WTC11 (cell line): Measurements from ENCODE around the gene DDAH2. TPM values are rescaled to one million over a fixed set of nuclear protein-coding genes. Genes with fewer than 3 reads are reported as not detected.

Experiments used
- ATAC-seq: fragments of 200-7000 bp; cut with Tn5 transposase; 2 replicates; pipeline ENCODE4 v1.10.0; 2021; ENCODE audit warnings: mild to moderate bottlenecking, moderate library complexity
- CTCF ChIA-PET: fragments of 300-600 bp; sonication (Branson Sonifier 250); formaldehyde crosslinking; loops from one replicate; lab custom pipeline; 2021; ENCODE audit warnings: antibody characterized with exemption; lab: Charles Lee
- POLR2A ChIA-PET: fragments of 350-600 bp; sonication (Branson Sonifier 250); formaldehyde crosslinking; loops from one replicate; lab custom pipeline; 2021; ENCODE audit warnings: antibody characterized with exemption; lab: Charles Lee
- DNase-seq: peaks from one replicate; pipeline ENCODE4 v3.0.0; 2021; ENCODE audit warnings: low spot score
- H3K27ac Mint-ChIP-seq: 2 replicates; pipeline ENCODE4 v1.8.0; 2021; ENCODE audit warnings: mixed read lengths
- H3K27me3 Mint-ChIP-seq: 2 replicates; pipeline ENCODE4 v1.8.0; 2021; ENCODE audit warnings: low read depth, mild to moderate bottlenecking, moderate library complexity, mixed read lengths
- H3K36me3 Mint-ChIP-seq: 2 replicates; pipeline ENCODE4 v1.8.0; 2021; ENCODE audit warnings: mixed read lengths
- H3K4me1 Mint-ChIP-seq: 2 replicates; pipeline ENCODE4 v1.8.0; 2022; ENCODE audit warnings: mixed read lengths
- H3K4me3 Mint-ChIP-seq: 2 replicates; pipeline ENCODE4 v1.8.0; 2021; ENCODE audit warnings: mild to moderate bottlenecking, moderate library complexity, mixed read lengths
- H3K9me3 Mint-ChIP-seq: 2 replicates; pipeline ENCODE4 v1.8.0; 2021; ENCODE audit warnings: mixed read lengths
- ETV6 ChIP-seq: sonication (generic); formaldehyde crosslinking; IDR thresholded peaks from 2 replicates; pipeline ENCODE4 v1.8.1; 2022; ENCODE audit warnings: mild to moderate bottlenecking, missing genetic modification reagents
- IRF2 ChIP-seq: sonication (generic); formaldehyde crosslinking; IDR thresholded peaks from 2 replicates; pipeline ENCODE4 v1.8.0; 2022; ENCODE audit warnings: low read depth, missing genetic modification reagents, borderline replicate concordance
- NFYB ChIP-seq: sonication (generic); formaldehyde crosslinking; conservative IDR thresholded peaks from 2 replicates; pipeline ENCODE4 v1.8.0; 2022; ENCODE audit warnings: low read depth, missing genetic modification reagents
- NR1H2 ChIP-seq: sonication (generic); formaldehyde crosslinking; IDR thresholded peaks from 2 replicates; pipeline ENCODE4 v1.9.0; 2021; ENCODE audit warnings: mild to moderate bottlenecking, moderate library complexity, missing genetic modification reagents
- TCF7 ChIP-seq: sonication (generic); formaldehyde crosslinking; IDR thresholded peaks from 2 replicates; pipeline ENCODE4 v1.8.0; 2022; ENCODE audit warnings: mild to moderate bottlenecking, low read depth, missing genetic modification reagents, moderate library complexity
- TEAD4 ChIP-seq: sonication (generic); formaldehyde crosslinking; IDR thresholded peaks from 2 replicates; pipeline ENCODE4 v1.8.0; 2022; ENCODE audit warnings: mild to moderate bottlenecking, missing genetic modification reagents
- ZBTB21 ChIP-seq: sonication (generic); formaldehyde crosslinking; IDR thresholded peaks from 2 replicates; pipeline ENCODE4 v1.8.1; 2023; ENCODE audit warnings: mild to moderate bottlenecking, missing genetic modification reagents, borderline replicate concordance
- ZNF423 ChIP-seq: fragments of 250-450 bp; sonication (Bioruptor Pico); IDR thresholded peaks from 2 replicates; pipeline ENCODE4 v2.1.2; 2022; ENCODE audit warnings: mild to moderate bottlenecking, moderate library complexity
- total RNA-seq: library from RNA; stranded (reverse); gene quantifications from 3 replicates; pipeline ENCODE4 v1.2.3, GENCODE V29; 2021
- TF ChIP-seq, protein P1 (sequence below): sonication (generic); formaldehyde crosslinking; IDR thresholded peaks from 2 replicates; pipeline ENCODE4 v1.8.0; 2023; ENCODE audit warnings: missing genetic modification reagents, mild to moderate bottlenecking, borderline replicate concordance
- TF ChIP-seq, protein P2 (sequence below): sonication (generic); formaldehyde crosslinking; IDR thresholded peaks from 2 replicates; pipeline ENCODE4 v1.8.1; 2023; ENCODE audit warnings: mild to moderate bottlenecking, missing genetic modification reagents, borderline replicate concordance
- TF ChIP-seq, protein P3 (sequence below): sonication (generic); formaldehyde crosslinking; IDR thresholded peaks from 2 replicates; pipeline ENCODE4 v1.8.1; 2023; ENCODE audit warnings: mild to moderate bottlenecking, moderate library complexity, missing genetic modification reagents
- TF ChIP-seq, protein P4 (sequence below): sonication (generic); formaldehyde crosslinking; IDR thresholded peaks from 2 replicates; pipeline ENCODE4 v1.8.0; 2022; ENCODE audit warnings: mild to moderate bottlenecking, missing genetic modification reagents

The DDAH2 gene
- total RNA-seq, 1 experiment from 2014 or later, result 67.3 TPM

DNA sequence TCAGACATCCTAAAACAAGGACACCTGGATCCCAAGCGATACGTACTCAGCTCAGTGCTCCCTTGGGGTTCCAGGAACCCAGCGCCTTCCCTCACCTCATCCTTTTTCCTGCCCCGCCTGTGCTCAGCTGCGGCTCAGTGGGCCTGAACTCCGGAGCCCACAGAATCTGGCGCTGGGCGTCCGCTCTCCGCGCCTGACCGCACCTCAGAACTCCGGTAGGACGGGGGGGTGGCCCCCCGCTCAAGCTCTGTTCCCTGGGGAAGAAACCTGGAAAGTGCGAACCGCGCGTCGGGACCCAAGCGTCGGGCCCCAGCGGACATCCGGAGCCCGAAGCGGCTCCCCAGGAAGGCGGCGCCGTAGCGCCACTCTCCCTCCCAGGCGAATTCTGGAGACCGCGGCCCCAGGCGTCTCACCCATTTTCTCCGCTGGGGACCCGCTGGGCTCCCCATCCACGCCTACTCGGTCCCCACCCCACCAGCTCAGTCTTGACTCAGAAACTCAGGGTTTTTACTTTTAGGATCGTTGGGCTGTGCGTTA is 47.9 kb downstream of the DDAH2 start:
- CTCF ChIA-PET, result interaction anchor here (0.6 to 2.9 kb wide), 24 partner anchors 8 to 1157 kb away, joined by 3 to 26 read pairs (median 8); partner anchors contain the start of genes ABHD16A, ATP6V1G2, CLIC1 and DDAH2
- peak; percentile 54 for DNase-seq
- H3K36me3 Mint-ChIP-seq, result no peaks in the 10 kb centered on the region
- POLR2A ChIA-PET, result interaction anchor here (0.5 to 1.5 kb wide), 7 partner anchors 46 to 193 kb away, joined by 3 to 8 read pairs (median 4); partner anchors contain the start of genes HSPA1B and NEU1
- TF ChIP-seq, protein P1, sequence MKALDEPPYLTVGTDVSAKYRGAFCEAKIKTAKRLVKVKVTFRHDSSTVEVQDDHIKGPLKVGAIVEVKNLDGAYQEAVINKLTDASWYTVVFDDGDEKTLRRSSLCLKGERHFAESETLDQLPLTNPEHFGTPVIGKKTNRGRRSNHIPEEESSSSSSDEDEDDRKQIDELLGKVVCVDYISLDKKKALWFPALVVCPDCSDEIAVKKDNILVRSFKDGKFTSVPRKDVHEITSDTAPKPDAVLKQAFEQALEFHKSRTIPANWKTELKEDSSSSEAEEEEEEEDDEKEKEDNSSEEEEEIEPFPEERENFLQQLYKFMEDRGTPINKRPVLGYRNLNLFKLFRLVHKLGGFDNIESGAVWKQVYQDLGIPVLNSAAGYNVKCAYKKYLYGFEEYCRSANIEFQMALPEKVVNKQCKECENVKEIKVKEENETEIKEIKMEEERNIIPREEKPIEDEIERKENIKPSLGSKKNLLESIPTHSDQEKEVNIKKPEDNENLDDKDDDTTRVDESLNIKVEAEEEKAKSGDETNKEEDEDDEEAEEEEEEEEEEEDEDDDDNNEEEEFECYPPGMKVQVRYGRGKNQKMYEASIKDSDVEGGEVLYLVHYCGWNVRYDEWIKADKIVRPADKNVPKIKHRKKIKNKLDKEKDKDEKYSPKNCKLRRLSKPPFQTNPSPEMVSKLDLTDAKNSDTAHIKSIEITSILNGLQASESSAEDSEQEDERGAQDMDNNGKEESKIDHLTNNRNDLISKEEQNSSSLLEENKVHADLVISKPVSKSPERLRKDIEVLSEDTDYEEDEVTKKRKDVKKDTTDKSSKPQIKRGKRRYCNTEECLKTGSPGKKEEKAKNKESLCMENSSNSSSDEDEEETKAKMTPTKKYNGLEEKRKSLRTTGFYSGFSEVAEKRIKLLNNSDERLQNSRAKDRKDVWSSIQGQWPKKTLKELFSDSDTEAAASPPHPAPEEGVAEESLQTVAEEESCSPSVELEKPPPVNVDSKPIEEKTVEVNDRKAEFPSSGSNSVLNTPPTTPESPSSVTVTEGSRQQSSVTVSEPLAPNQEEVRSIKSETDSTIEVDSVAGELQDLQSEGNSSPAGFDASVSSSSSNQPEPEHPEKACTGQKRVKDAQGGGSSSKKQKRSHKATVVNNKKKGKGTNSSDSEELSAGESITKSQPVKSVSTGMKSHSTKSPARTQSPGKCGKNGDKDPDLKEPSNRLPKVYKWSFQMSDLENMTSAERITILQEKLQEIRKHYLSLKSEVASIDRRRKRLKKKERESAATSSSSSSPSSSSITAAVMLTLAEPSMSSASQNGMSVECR (CRISPR knock-in tag), result 0 out of 2 replicates have a peak, but pooled peaks have one; percentile 22
- TF ChIP-seq IRF2 (CRISPR knock-in tag), result no peak
- TF ChIP-seq TEAD4 (CRISPR knock-in tag), result no peak
- TF ChIP-seq NFYB (CRISPR knock-in tag), result no peak
- TF ChIP-seq, protein P2, sequence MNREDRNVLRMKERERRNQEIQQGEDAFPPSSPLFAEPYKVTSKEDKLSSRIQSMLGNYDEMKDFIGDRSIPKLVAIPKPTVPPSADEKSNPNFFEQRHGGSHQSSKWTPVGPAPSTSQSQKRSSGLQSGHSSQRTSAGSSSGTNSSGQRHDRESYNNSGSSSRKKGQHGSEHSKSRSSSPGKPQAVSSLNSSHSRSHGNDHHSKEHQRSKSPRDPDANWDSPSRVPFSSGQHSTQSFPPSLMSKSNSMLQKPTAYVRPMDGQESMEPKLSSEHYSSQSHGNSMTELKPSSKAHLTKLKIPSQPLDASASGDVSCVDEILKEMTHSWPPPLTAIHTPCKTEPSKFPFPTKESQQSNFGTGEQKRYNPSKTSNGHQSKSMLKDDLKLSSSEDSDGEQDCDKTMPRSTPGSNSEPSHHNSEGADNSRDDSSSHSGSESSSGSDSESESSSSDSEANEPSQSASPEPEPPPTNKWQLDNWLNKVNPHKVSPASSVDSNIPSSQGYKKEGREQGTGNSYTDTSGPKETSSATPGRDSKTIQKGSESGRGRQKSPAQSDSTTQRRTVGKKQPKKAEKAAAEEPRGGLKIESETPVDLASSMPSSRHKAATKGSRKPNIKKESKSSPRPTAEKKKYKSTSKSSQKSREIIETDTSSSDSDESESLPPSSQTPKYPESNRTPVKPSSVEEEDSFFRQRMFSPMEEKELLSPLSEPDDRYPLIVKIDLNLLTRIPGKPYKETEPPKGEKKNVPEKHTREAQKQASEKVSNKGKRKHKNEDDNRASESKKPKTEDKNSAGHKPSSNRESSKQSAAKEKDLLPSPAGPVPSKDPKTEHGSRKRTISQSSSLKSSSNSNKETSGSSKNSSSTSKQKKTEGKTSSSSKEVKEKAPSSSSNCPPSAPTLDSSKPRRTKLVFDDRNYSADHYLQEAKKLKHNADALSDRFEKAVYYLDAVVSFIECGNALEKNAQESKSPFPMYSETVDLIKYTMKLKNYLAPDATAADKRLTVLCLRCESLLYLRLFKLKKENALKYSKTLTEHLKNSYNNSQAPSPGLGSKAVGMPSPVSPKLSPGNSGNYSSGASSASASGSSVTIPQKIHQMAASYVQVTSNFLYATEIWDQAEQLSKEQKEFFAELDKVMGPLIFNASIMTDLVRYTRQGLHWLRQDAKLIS (CRISPR knock-in tag), result no peak
- 0 out of 2 replicates have a peak, but pooled peaks have one; percentile 39 for TF ChIP-seq ZNF423
- no peak for TF ChIP-seq NR1H2 (CRISPR knock-in tag)
- no peak for TF ChIP-seq ZBTB21
- TF ChIP-seq ETV6, result 0 out of 2 replicates have a peak, but pooled peaks have one; percentile 36
- TF ChIP-seq, protein P3, sequence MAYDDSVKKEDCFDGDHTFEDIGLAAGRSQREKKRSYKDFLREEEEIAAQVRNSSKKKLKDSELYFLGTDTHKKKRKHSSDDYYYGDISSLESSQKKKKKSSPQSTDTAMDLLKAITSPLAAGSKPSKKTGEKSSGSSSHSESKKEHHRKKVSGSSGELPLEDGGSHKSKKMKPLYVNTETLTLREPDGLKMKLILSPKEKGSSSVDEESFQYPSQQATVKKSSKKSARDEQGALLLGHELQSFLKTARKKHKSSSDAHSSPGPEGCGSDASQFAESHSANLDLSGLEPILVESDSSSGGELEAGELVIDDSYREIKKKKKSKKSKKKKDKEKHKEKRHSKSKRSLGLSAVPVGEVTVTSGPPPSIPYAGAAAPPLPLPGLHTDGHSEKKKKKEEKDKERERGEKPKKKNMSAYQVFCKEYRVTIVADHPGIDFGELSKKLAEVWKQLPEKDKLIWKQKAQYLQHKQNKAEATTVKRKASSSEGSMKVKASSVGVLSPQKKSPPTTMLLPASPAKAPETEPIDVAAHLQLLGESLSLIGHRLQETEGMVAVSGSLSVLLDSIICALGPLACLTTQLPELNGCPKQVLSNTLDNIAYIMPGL (CRISPR knock-in tag), result 0 out of 2 replicates have a peak, but pooled peaks have one; percentile 35
- no peak for TF ChIP-seq TCF7 (CRISPR knock-in tag)
- TF ChIP-seq, protein P4, sequence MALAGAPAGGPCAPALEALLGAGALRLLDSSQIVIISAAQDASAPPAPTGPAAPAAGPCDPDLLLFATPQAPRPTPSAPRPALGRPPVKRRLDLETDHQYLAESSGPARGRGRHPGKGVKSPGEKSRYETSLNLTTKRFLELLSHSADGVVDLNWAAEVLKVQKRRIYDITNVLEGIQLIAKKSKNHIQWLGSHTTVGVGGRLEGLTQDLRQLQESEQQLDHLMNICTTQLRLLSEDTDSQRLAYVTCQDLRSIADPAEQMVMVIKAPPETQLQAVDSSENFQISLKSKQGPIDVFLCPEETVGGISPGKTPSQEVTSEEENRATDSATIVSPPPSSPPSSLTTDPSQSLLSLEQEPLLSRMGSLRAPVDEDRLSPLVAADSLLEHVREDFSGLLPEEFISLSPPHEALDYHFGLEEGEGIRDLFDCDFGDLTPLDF, result no peak
- peaks cover 24% of the 10 kb centered on the region for H3K27me3 Mint-ChIP-seq
- ATAC-seq, result peak; percentile 22
- H3K4me1 Mint-ChIP-seq, result peaks cover 16% of the 10 kb centered on the region
- no peaks in the 10 kb centered on the region for H3K9me3 Mint-ChIP-seq
- no peak overlapping the region for H3K27ac Mint-ChIP-seq
- H3K4me3 Mint-ChIP-seq, result peak overlapping the region; percentile 89
